Stomach (tissue), 9 donors: ENCODE results near the gene NLGN4X. TPM values are rescaled to one million over a fixed set of nuclear protein-coding genes. Genes with fewer than 3 reads are reported as not detected.

ENCODE experiments used
- DNase-seq, 2 donors: peaks; one replicate each; pipeline versions ENCODE4 v3.0.0 to v3.0.0-alpha.2; 2013 to 2019
- H3K27ac ChIP-seq, 5 donors: fragments of 200-600 bp in 4 of 5; sonication (generic) in 4 of 5; one replicate each; pipeline ENCODE4 v1.5.1; 2013 to 2019; ENCODE audit warnings: mild to moderate bottlenecking in 1 of 5, moderate library complexity in 1 of 5
- H3K27me3 ChIP-seq, 3 donors: fragments of 200-600 bp; sonication (generic); one replicate each; pipeline ENCODE4 v1.5.1; 2017 to 2019; ENCODE audit warnings: mixed run types in 1 of 3
- H3K36me3 ChIP-seq, 4 donors: fragments of 200-600 bp; sonication (generic); 1 replicate in 3 of 4; 2 replicates in 1 of 4; pipeline ENCODE4 v1.5.1; 2016 to 2019
- H3K4me1 ChIP-seq, 4 donors: fragments of 200-600 bp; sonication (generic); one replicate each; pipeline ENCODE4 v1.5.1; 2016 to 2019
- H3K4me3 ChIP-seq, 4 donors: fragments of 200-600 bp; sonication (generic) in 3 of 4; one replicate each; pipeline ENCODE4 v1.5.1; 2016 to 2019; ENCODE audit warnings: mild to moderate bottlenecking in 1 of 4
- H3K9me3 ChIP-seq, 4 donors: fragments of 200-600 bp; sonication (generic); one replicate each; pipeline ENCODE4 v1.5.1; 2016 to 2019
- CTCF ChIP-seq, 7 experiments: fragments of 450-650 bp in 4 of 7; fragments of 200-600 bp in 3 of 7; sonication (generic) in 3 of 7; IDR thresholded peaks; one replicate each; pipeline ENCODE4 v1.5.1; 2016 to 2019; ENCODE audit warnings: antibody characterized with exemption in 7 of 7, control low read depth in 2 of 7, mild to moderate bottlenecking in 1 of 7
- EP300 ChIP-seq: sonication (generic); formaldehyde crosslinking; IDR thresholded peaks from one replicate; pipeline ENCODE4 v1.6.1; 2017; ENCODE audit warnings: antibody characterized with exemption
- POLR2A ChIP-seq, 4 donors: fragments of 450-650 bp; IDR thresholded peaks; one replicate each; pipeline ENCODE4 v1.6.1; 2016; ENCODE audit warnings: antibody characterized with exemption in 4 of 4, control low read depth in 2 of 4, mild to moderate bottlenecking in 1 of 4, moderate library complexity in 1 of 4
- POLR2AphosphoS5 ChIP-seq, 3 donors: sonication (generic); formaldehyde crosslinking; IDR thresholded peaks; one replicate each; pipeline ENCODE4 v1.6.1; 2016; ENCODE audit warnings: antibody characterized with exemption in 3 of 3
- WGBS, 5 donors: extraction: QIAGEN DNeasy Blood & Tissue Kit in 3 of 5; methylation state at CpG; one replicate each; pipeline versions ENCODE4 v1.1.5 to v1.1.7; 2013 to 2018; 5-methylcytosine and 5-hydroxymethylcytosine counted together
- intact Hi-C: fragments of 100-400 bp; cut with DNase I; formaldehyde crosslinking; loops from one replicate; pipeline ENCODE4 v1.15.1; 2023; ENCODE audit warnings: low total_unique reads
- polyA plus RNA-seq, 3 donors: library from polyadenylated mRNA; stranded (reverse); fragments of 200-250 nt; gene quantifications; one replicate each; pipeline ENCODE4 v1.2.3, GENCODE V29; 2013
- total RNA-seq, 5 donors: library from RNA; depleted of rRNA; stranded (reverse); fragments of >200 nt; gene quantifications; one replicate each; pipeline versions ENCODE4 v1.1.0 to v1.2.3, GENCODE V29; 2014 to 2016
- donor health status: healthy with polysubstance abuse.
- donor health status: Bipolar disorder and iron deficiency.
- donor health status: healthy.

Gene NLGN4X
- total and polyA plus RNA-seq, 8 donors, result under 0.01 to 9.0 (median 0.52) TPM

- H3K27me3 ChIP-seq, result no peaks in the 10 kb centered on the region
- no peaks in the 10 kb centered on the region for H3K4me1 ChIP-seq
- peak; percentile 49 to 63 for DNase-seq
- H3K4me3 ChIP-seq, result no peak overlapping the region
- H3K9me3 ChIP-seq, result no peaks in the 10 kb centered on the region
- TF ChIP-seq EP300, result no peak
- peak in 5 of 7 experiments; percentile 18 to 66 (median 48) for TF ChIP-seq CTCF (IDR thresholded peaks at IDR 0.05)
- TF ChIP-seq POLR2AphosphoS5 (IDR thresholded peaks at IDR 0.05), result no peak
- H3K36me3 ChIP-seq, result no peaks in the 10 kb centered on the region
- 5 to 21% (median 9%) methylated on average over 4 of the region's 4 CpGs for WGBS, 5 donors
- intact Hi-C loops, result no loop called here
- no peak overlapping the region for H3K27ac ChIP-seq
Observed at GRCh38 chrX:6021316-6022091, 207.2 kb downstream of the NLGN4X start.

DNA sequence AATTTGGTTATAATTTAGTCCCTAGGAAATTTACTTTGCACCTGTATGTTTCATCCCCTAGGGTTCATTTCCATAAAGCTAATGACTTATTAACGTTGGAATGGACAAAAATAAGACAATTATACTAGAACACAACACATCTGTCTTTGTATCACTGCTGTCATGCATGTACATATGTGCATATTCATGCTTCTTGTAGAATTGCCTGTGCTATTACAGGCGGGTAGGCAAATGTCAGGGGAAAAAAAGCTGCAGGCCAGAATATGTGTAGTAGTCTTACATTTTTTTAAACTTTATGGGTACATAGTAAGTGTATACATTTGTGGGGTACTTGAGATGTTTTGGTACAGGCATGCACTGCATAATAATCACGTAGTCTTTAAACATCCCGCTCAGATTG lies 209.6 kb downstream of the NLGN4X start:
- Histone ChIP-seq H3K9me3 (no peaks in the 10 kb centered on the region), H3K4me1 (no peaks in the 10 kb centered on the region), H3K4me3 (no peak overlapping the region), H3K27ac (no peak overlapping the region), H3K36me3 (no peaks in the 10 kb centered on the region), H3K27me3 (no peaks in the 10 kb centered on the region)
- 70 to 80% (median 73%) methylated on average over 4 of the region's 4 CpGs for WGBS, 5 donors
- DNase-seq, result no peak
- intact Hi-C loops, result no loop called here
- TF ChIP-seq CTCF (IDR thresholded peaks at IDR 0.05) (no peak), POLR2AphosphoS5 (IDR thresholded peaks at IDR 0.05) (no peak), POLR2A (IDR thresholded peaks at IDR 0.05) (no peak), EP300 (no peak)

GRCh38 chrX:6015423-6015822 lies 213.2 kb downstream of the NLGN4X start:
- WGBS, 5 donors, result 73 to 80% (median 75%) methylated on average over 5 of the region's 5 CpGs
- intact Hi-C loops, result no loop called here
- Histone ChIP-seq H3K9me3 (no peaks in the 10 kb centered on the region), H3K4me1 (no peaks in the 10 kb centered on the region), H3K4me3 (no peak overlapping the region), H3K36me3 (no peaks in the 10 kb centered on the region), H3K27me3 (no peaks in the 10 kb centered on the region), H3K27ac (no peak overlapping the region)
- TF ChIP-seq EP300 (no peak), POLR2A (IDR thresholded peaks at IDR 0.05) (no peak), POLR2AphosphoS5 (IDR thresholded peaks at IDR 0.05) (no peak), CTCF (IDR thresholded peaks at IDR 0.05) (no peak)
- no peak for DNase-seq

GRCh38 chrX:6012357-6012756 lies 216.3 kb downstream of the NLGN4X start:
- 78 to 94% (median 90%) methylated on average over 2 of the region's 2 CpGs for WGBS, 5 donors
- no peaks in the 10 kb centered on the region for H3K9me3 ChIP-seq
- DNase-seq, result no peak
- H3K27me3 ChIP-seq, result no peaks in the 10 kb centered on the region
- H3K27ac ChIP-seq, result no peak overlapping the region
- TF ChIP-seq EP300, result no peak
- TF ChIP-seq POLR2A (IDR thresholded peaks at IDR 0.05), result no peak
- TF ChIP-seq CTCF (IDR thresholded peaks at IDR 0.05), result no peak
- no peak for TF ChIP-seq POLR2AphosphoS5 (IDR thresholded peaks at IDR 0.05)
- H3K4me1 ChIP-seq, result no peaks in the 10 kb centered on the region
- intact Hi-C loops, result no loop called here
- no peaks in the 10 kb centered on the region for H3K36me3 ChIP-seq
- H3K4me3 ChIP-seq, result no peak overlapping the region
